GM12878 (cell line): Measurements from ENCODE around the gene TMC6. TPM values are rescaled to one million over a fixed set of nuclear protein-coding genes. Genes with fewer than 3 reads are reported as not detected.

Source experiments
- ASH2L ChIP-seq: fragments of 300-600, 200-600 bp; sonication (generic); IDR thresholded peaks from 2 replicates; pipeline ENCODE4 v1.6.1; 2017; ENCODE audit warnings: low read depth, mild to moderate bottlenecking, borderline replicate concordance
- ATF2 ChIP-seq: IDR thresholded peaks from 2 replicates; pipeline ENCODE4 v1.6.1; 2012; ENCODE audit warnings: low read length, inconsistent platforms
- BACH1 ChIP-seq: fragments of 450-650 bp; IDR thresholded peaks from 2 replicates; pipeline ENCODE4 v1.6.1; 2017; ENCODE audit warnings: mild to moderate bottlenecking, borderline replicate concordance
- BCLAF1 ChIP-seq: fragments of 450-650 bp; IDR thresholded peaks from 2 replicates; pipeline ENCODE4 v1.6.1; 2017; ENCODE audit warnings: antibody characterized with exemption, mild to moderate bottlenecking, moderate library complexity
- CBX3 ChIP-seq: fragments of 200-600 bp; sonication (generic); IDR thresholded peaks from 2 replicates; pipeline ENCODE4 v1.6.1; 2016; ENCODE audit warnings: low read depth, borderline replicate concordance
- CHD4 ChIP-seq: fragments of 200-600 bp; sonication (generic); IDR thresholded peaks from 2 replicates; pipeline ENCODE4 v1.6.1; 2016; ENCODE audit warnings: mild to moderate bottlenecking
- CTCF ChIP-seq, 3 experiments: IDR thresholded peaks in 2 of 3; conservative IDR thresholded peaks in 1 of 3; 2 replicates each; pipeline ENCODE4 v1.5.1; 2011; ENCODE audit warnings: low read depth in 3 of 3, low read length in 3 of 3, mild to moderate bottlenecking in 3 of 3, control low read depth in 2 of 3, moderate library complexity in 2 of 3, inconsistent platforms in 1 of 3, mixed read lengths in 1 of 3; ENCODE audit not compliant: control insufficient read depth in 2 of 3, insufficient read depth in 1 of 3; ENCODE audit errors: extremely low read depth in 1 of 3
- ELK1 ChIP-seq: IDR thresholded peaks from 2 replicates; pipeline ENCODE4 v1.6.1; 2012; ENCODE audit warnings: low read depth, low read length, improper control_type of control experiment
- JUNB ChIP-seq: IDR thresholded peaks from 2 replicates; pipeline ENCODE4 v1.6.1; 2016; ENCODE audit warnings: antibody characterized with exemption, mild to moderate bottlenecking
- NFXL1 ChIP-seq: fragments of 450-650 bp; IDR thresholded peaks from 2 replicates; pipeline ENCODE4 v1.6.1; 2017; ENCODE audit warnings: antibody characterized with exemption, mild to moderate bottlenecking, borderline replicate concordance
- NR2C2 ChIP-seq: IDR thresholded peaks from 2 replicates; pipeline ENCODE4 v1.6.1; 2011; ENCODE audit warnings: borderline replicate concordance, low read depth; ENCODE audit not compliant: control insufficient read depth, insufficient read length
- PBX3 ChIP-seq: IDR thresholded peaks from 2 replicates; pipeline ENCODE4 v1.6.1; 2011; ENCODE audit warnings: mild to moderate bottlenecking, low read depth, low read length, moderate library complexity; ENCODE audit not compliant: insufficient replicate concordance
- RAD51 ChIP-seq: fragments of 450-650 bp; IDR thresholded peaks from 2 replicates; pipeline ENCODE4 v1.6.1; 2016; ENCODE audit warnings: moderate library complexity, mild to moderate bottlenecking, inconsistent platforms
- RELA ChIP-seq: fragments of 450-650 bp; IDR thresholded peaks from 2 replicates; pipeline ENCODE4 v1.8.0; 2014; ENCODE audit warnings: borderline replicate concordance; ENCODE audit not compliant: partially characterized antibody
- SIN3A ChIP-seq: IDR thresholded peaks from 2 replicates; pipeline ENCODE4 v1.6.1; 2012; ENCODE audit warnings: low read depth, low read length, improper control_type of control experiment
- SP1 ChIP-seq: IDR thresholded peaks from one replicate; pipeline ENCODE4 v1.6.1; 2011; ENCODE audit warnings: low read depth, low read length
- SREBF2 ChIP-seq: IDR thresholded peaks from 2 replicates; pipeline ENCODE4 v1.6.1; 2012; ENCODE audit warnings: mild to moderate bottlenecking, low read length
- SUZ12 ChIP-seq: fragments of 200-600 bp; sonication (generic); IDR thresholded peaks from one replicate; pipeline ENCODE4 v1.6.1; 2018; ENCODE audit warnings: antibody characterized with exemption, mild to moderate bottlenecking; ENCODE audit not compliant: unreplicated experiment
- TCF7 ChIP-seq: IDR thresholded peaks from 2 replicates; pipeline ENCODE4 v1.6.1; 2014; ENCODE audit warnings: antibody characterized with exemption, borderline replicate concordance
- polyA plus RNA-seq, 11 experiments: library from polyadenylated mRNA; depleted of rRNA in 4 of 11; unstranded in 6 of 11; stranded (reverse) in 5 of 11; fragments of >200 nt; fragmentation: Nextera tagmentation in 4 of 11; fragmentation: Illumina TruSeq in 1 of 11; extraction: Ambion mirVana in 4 of 11; extraction: Trizol in 1 of 11; gene quantifications; 1 replicate in 1 of 11; 2 replicates in 10 of 11; pipeline versions ENCODE4 v1.2.1 to v1.2.3, GENCODE V29; 2011 to 2016; ENCODE audit warnings: inconsistent platforms in 2 of 11, missing spikeins in 2 of 11, low read depth in 1 of 11
- total RNA-seq, 4 experiments: library from RNA; depleted of rRNA in 3 of 4; stranded (reverse); fragments of >200 nt in 3 of 4; fragmentation: Illumina TruSeq in 1 of 4; extraction: Trizol in 1 of 4; gene quantifications; 2 replicates each; pipeline versions ENCODE4 v1.2.1 to v1.2.3, GENCODE V29; 2013 to 2021

Gene TMC6
- total and polyA plus RNA-seq, 10 of the 15 experiments (the other 5 are each of a cell fraction or from before 2014, with no cell fraction given), result 1.9 to 232 (median 60.6) TPM

GRCh38 chr17:78174346-78174869, 45.9 kb upstream of the TMC6 start (continued):
- TF ChIP-seq CTCF (IDR thresholded peaks at IDR 0.05 in 2 of 3, conservative IDR thresholded peaks at IDR 0.05 in 1 of 3; ENCODE audit: control insufficient read depth in 2 of 3, extremely low read depth in 1 of 3, insufficient read depth in 1 of 3, low read depth in 3 of 3, low read length in 3 of 3) (peak; percentile 3 to 48 (median 33); a peak in 3 of 6 replicates), RAD51 (no peak), RELA (no peak), SREBF2 (no peak), ASH2L (no peak), BCLAF1 (no peak), SIN3A (no peak), PBX3 (no peak), SUZ12 (no peak), ATF2 (peak; percentile 40; the same call in 1 of the 2 replicates), ELK1 (no peak), TCF7 (no peak), BACH1 (peak; percentile 57), CBX3 (no peak), CHD4 (no peak), NR2C2 (no peak), NFXL1 (no peak), SP1 (peak; percentile 7), JUNB (no peak)
